Smooth muscle cell (in vitro differentiated cells): Measurements from ENCODE around the gene RBM34. TPM values are rescaled to one million over a fixed set of nuclear protein-coding genes. Genes with fewer than 3 reads are reported as not detected.
"Not testable (repeated sequence)": the region's sequence is repeated elsewhere in the genome, so short reads cannot be mapped to it uniquely, and the experiment has no call there.

Experiments
- DNase-seq: peaks from one replicate; lab custom pipeline; 2025; ENCODE audit not compliant: unreplicated experiment; lab: John Stamatoyannopoulos, UW
- H2AFZ ChIP-seq: fragments of 200-600 bp; sonication (generic); 2 replicates; pipeline ENCODE4 v1.6.0; 2016; ENCODE audit warnings: antibody characterized with exemption, low read depth, mild to moderate bottlenecking
- H3F3A ChIP-seq: fragments of 200-600 bp; sonication (generic); 2 replicates; pipeline ENCODE4 v1.6.0; 2017; ENCODE audit warnings: antibody characterized with exemption, low read depth
- H3K27ac ChIP-seq: fragments of 200-600 bp; sonication (generic); 2 replicates; pipeline ENCODE4 v1.5.1; 2016; ENCODE audit warnings: low read depth, mild to moderate bottlenecking
- H3K27me3 ChIP-seq: fragments of 200-600 bp; sonication (generic); 2 replicates; pipeline ENCODE4 v1.6.1; 2016; ENCODE audit warnings: low read depth, mild to moderate bottlenecking
- H3K36me3 ChIP-seq: fragments of 200-600 bp; sonication (generic); 2 replicates; pipeline ENCODE4 v1.5.1; 2016; ENCODE audit warnings: low read depth
- H3K4me1 ChIP-seq: fragments of 200-600 bp; sonication (generic); 2 replicates; pipeline ENCODE4 v1.5.1; 2016; ENCODE audit warnings: low read depth
- H3K4me2 ChIP-seq: fragments of 200-600 bp; sonication (generic); 2 replicates; pipeline ENCODE4 v1.6.0; 2016; ENCODE audit warnings: mild to moderate bottlenecking
- H3K4me3 ChIP-seq: fragments of 200-600 bp; sonication (generic); 2 replicates; pipeline ENCODE4 v1.5.1; 2016; ENCODE audit warnings: mild to moderate bottlenecking
- H3K79me2 ChIP-seq: fragments of 200-600 bp; sonication (generic); 2 replicates; pipeline ENCODE4 v1.6.0; 2016; ENCODE audit warnings: low read depth, mild to moderate bottlenecking
- H3K9ac ChIP-seq: fragments of 200-600 bp; sonication (generic); 2 replicates; pipeline ENCODE4 v1.6.0; 2016; ENCODE audit warnings: low read depth
- H3K9me3 ChIP-seq: fragments of 200-600 bp; sonication (generic); replicated peaks from 2 replicates; pipeline ENCODE4 v1.5.1; 2016; ENCODE audit warnings: low read depth
- H4K20me1 ChIP-seq: fragments of 200-600 bp; sonication (generic); 2 replicates; pipeline ENCODE4 v1.6.0; 2016; ENCODE audit warnings: low read depth
- CTCF ChIP-seq: fragments of 200-600 bp; sonication (generic); IDR thresholded peaks from 2 replicates; pipeline ENCODE4 v1.5.1; 2017; ENCODE audit warnings: borderline replicate concordance, mild to moderate bottlenecking, antibody characterized with exemption; ENCODE audit not compliant: insufficient read depth, poor library complexity, severe bottlenecking
- WGBS: methylation state at CpG from one replicate; pipeline ENCODE4 v1.1.7; 2016; ENCODE audit warnings: low lambda C conversion rate; 5-methylcytosine and 5-hydroxymethylcytosine counted together
- polyA plus RNA-seq: library from polyadenylated mRNA; unstranded; fragments of >200 nt; fragmentation: Nextera tagmentation; extraction: Ambion mirVana; gene quantifications from 2 replicates; pipeline ENCODE4 v1.2.1, GENCODE V29; 2016
- total RNA-seq: library from RNA; depleted of rRNA; stranded (reverse); fragments of >200 nt; gene quantifications from 2 replicates; pipeline ENCODE4 v1.2.3, GENCODE V29; 2014

The RBM34 gene
- total and polyA plus RNA-seq, 2 experiments from 2014 or later = 59.9 to 68.0 TPM

GRCh38 chr1:235095938-235096562 is 65.0 kb downstream of the RBM34 start:
- H2AFZ ChIP-seq = no peak overlapping the region
- no peak for DNase-seq
- no peaks in the 10 kb centered on the region for H3K27me3 ChIP-seq
- H3K4me1 ChIP-seq = peaks cover 2% of the 10 kb centered on the region
- 67% methylated on average over 6 of the region's 6 CpGs for WGBS
- H4K20me1 ChIP-seq = no peaks in the 10 kb centered on the region
- H3K79me2 ChIP-seq = no peaks in the 10 kb centered on the region
- no peak for TF ChIP-seq CTCF
- H3K4me2 ChIP-seq = no peak overlapping the region
- no peaks in the 10 kb centered on the region for H3F3A ChIP-seq
- H3K27ac ChIP-seq = no peak overlapping the region
- no peak overlapping the region for H3K4me3 ChIP-seq
- no peaks in the 10 kb centered on the region for H3K36me3 ChIP-seq
- no peak overlapping the region for H3K9ac ChIP-seq
- H3K9me3 ChIP-seq = no peaks in the 10 kb centered on the region

GRCh38 chr1:235093696-235094592 is 67.1 kb downstream of the RBM34 start:
- Histone ChIP-seq H3K27me3 (no peaks in the 10 kb centered on the region), H4K20me1 (no peaks in the 10 kb centered on the region), H3K4me3 (peak overlapping the region; percentile 36), H3K4me1 (peaks cover 7% of the 10 kb centered on the region), H3K79me2 (no peaks in the 10 kb centered on the region), H2AFZ (no peak overlapping the region), H3K27ac (no peak overlapping the region), H3K4me2 (peak overlapping the region; percentile 83), H3K9ac (no peak overlapping the region), H3K36me3 (no peaks in the 10 kb centered on the region), H3K9me3 (no peaks in the 10 kb centered on the region), H3F3A (no peaks in the 10 kb centered on the region)
- WGBS = 28% methylated on average over 24 of the region's 24 CpGs
- DNase-seq = peak; percentile 31
- peak; percentile 84 for TF ChIP-seq CTCF

- H2AFZ ChIP-seq = no peak overlapping the region
- no peaks in the 10 kb centered on the region for H3F3A ChIP-seq
- H4K20me1 ChIP-seq = no peaks in the 10 kb centered on the region
- WGBS = 43% methylated on average over 27 of the region's 27 CpGs
- no peaks in the 10 kb centered on the region for H3K27me3 ChIP-seq
- peak; percentile 24 for TF ChIP-seq CTCF
- H3K9me3 ChIP-seq = no peaks in the 10 kb centered on the region
- H3K4me3 ChIP-seq = peak overlapping the region; percentile 36
- H3K9ac ChIP-seq = no peak overlapping the region
- DNase-seq = no peak
- peaks cover 7% of the 10 kb centered on the region for H3K4me1 ChIP-seq
- H3K79me2 ChIP-seq = no peaks in the 10 kb centered on the region
- no peaks in the 10 kb centered on the region for H3K36me3 ChIP-seq
- no peak overlapping the region for H3K27ac ChIP-seq
- peak overlapping the region; percentile 83 for H3K4me2 ChIP-seq
These were observed 67.9 kb downstream of the RBM34 start for GRCh38 chr1:235093013-235093695.

- not testable (repeated sequence) for H3K9me3 ChIP-seq, H2AFZ ChIP-seq, H3K27me3 ChIP-seq, H3K79me2 ChIP-seq, H3K4me2 ChIP-seq, DNase-seq, H3K9ac ChIP-seq, H3F3A ChIP-seq, H3K27ac ChIP-seq, H3K4me1 ChIP-seq, H3K4me3 ChIP-seq, H4K20me1 ChIP-seq, H3K36me3 ChIP-seq
- 96% methylated on average over 14 of the region's 14 CpGs for WGBS
These were observed 68.6 kb downstream of the RBM34 start for GRCh38 chr1:235092415-235092814.

- not testable (repeated sequence) for H3K27me3 ChIP-seq, DNase-seq, H3K4me3 ChIP-seq, H3K9me3 ChIP-seq, H3K4me2 ChIP-seq, H3K36me3 ChIP-seq, H3F3A ChIP-seq, H3K9ac ChIP-seq, H2AFZ ChIP-seq, H3K79me2 ChIP-seq, H3K27ac ChIP-seq, H4K20me1 ChIP-seq, H3K4me1 ChIP-seq
- 96% methylated on average over 8 of the region's 8 CpGs for WGBS
These were observed 69.0 kb downstream of the RBM34 start for GRCh38 chr1:235092045-235092406.
